Measurements from ENCODE around the gene ATP6V1C2.

DNA sequence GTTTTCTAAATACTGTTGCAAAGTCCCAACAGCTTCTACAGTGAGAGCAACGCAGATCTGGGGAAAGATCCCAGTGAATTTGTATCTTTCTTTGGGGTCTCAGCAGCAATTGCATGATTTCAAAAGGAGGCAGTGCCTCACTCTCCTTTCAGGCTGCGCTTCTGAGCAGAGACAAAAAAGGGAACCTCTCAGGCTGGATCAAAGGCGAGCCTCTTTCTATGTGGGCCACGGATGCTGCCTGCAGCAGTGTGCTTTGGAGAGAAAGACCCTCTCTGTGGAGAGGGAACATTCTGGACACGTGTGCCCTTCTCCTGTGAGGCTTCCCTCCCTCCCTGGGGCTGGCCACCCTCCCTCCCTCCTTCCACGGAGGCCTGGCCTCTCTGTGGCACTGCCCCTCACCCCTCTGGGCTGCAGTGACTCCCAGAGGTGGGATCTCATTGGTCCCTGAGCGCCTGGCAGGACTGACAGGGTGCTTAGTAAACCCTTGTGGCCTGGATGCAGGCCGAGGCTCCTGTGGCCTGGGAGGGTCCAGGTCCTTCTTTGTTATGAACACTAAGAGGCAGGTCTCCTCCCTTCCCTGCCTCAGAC lies 112.7 kb downstream of the ATP6V1C2 start:
- TF ChIP-seq, protein P1, sequence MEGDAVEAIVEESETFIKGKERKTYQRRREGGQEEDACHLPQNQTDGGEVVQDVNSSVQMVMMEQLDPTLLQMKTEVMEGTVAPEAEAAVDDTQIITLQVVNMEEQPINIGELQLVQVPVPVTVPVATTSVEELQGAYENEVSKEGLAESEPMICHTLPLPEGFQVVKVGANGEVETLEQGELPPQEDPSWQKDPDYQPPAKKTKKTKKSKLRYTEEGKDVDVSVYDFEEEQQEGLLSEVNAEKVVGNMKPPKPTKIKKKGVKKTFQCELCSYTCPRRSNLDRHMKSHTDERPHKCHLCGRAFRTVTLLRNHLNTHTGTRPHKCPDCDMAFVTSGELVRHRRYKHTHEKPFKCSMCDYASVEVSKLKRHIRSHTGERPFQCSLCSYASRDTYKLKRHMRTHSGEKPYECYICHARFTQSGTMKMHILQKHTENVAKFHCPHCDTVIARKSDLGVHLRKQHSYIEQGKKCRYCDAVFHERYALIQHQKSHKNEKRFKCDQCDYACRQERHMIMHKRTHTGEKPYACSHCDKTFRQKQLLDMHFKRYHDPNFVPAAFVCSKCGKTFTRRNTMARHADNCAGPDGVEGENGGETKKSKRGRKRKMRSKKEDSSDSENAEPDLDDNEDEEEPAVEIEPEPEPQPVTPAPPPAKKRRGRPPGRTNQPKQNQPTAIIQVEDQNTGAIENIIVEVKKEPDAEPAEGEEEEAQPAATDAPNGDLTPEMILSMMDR (IDR thresholded peaks at IDR 0.05; ENCODE audit: low read length) = no peak
- no peak for TF ChIP-seq EZH2phosphoT487 (IDR thresholded peaks at IDR 0.05; ENCODE audit: low read length)

Data from MM.1S (cell line).